ENCODE results near the gene DHRS1. TPM values are rescaled to one million over a fixed set of nuclear protein-coding genes. Genes with fewer than 3 reads are reported as not detected.

Gene DHRS1
- total and polyA plus RNA-seq, 9 of the 15 experiments (the other 6 are each of a cell fraction or from before 2014, with no cell fraction given) = 7.3 to 33.6 (median 13.3) TPM

DNA sequence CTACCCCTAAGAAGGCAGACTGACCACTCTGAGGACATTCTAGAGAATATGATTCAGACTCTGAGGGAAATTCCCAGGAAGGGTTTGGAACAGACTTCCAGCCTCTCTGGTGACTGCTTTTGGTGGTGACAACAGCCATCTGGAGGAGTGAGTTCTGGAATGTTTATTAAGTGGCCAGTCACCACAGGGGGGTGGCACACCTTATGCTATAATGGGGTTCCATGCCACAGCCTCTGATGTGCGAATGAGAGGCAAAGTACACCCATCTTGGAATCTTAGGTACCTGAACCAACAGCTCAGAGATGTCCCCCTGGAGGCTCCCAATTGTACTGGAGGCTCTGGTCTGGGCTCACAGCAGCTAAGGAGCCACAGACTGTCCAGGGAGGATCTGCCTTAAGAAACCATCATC is 47.7 kb downstream of the DHRS1 start (continued):
- TF ChIP-seq ZNF318 (IDR thresholded peaks at IDR 0.05; ENCODE audit: borderline replicate concordance in 1 of 2, low read depth in 1 of 2) = no peak
- TF ChIP-seq, protein P1, sequence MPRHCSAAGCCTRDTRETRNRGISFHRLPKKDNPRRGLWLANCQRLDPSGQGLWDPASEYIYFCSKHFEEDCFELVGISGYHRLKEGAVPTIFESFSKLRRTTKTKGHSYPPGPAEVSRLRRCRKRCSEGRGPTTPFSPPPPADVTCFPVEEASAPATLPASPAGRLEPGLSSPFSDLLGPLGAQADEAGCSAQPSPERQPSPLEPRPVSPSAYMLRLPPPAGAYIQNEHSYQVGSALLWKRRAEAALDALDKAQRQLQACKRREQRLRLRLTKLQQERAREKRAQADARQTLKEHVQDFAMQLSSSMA (CRISPR knock-in tag; IDR thresholded peaks at IDR 0.05) = no peak
- no peak for TF ChIP-seq HIVEP1 (CRISPR knock-in tag; IDR thresholded peaks at IDR 0.05)
- TF ChIP-seq SNAPC5 (CRISPR knock-in tag; IDR thresholded peaks at IDR 0.05) = no peak

Measured in K562 (cell line).